K562 (cell line): ENCODE results near the gene PIK3R2. TPM values are rescaled to one million over a fixed set of nuclear protein-coding genes. Genes with fewer than 3 reads are reported as not detected.
A peak's percentile ranks its signal among the peaks of the same experiment; 100 is the strongest.

Experiments used
- ATAC-seq: fragments of 200-7000 bp; cut with Tn5 transposase; 3 replicates; pipeline ENCODE4 v1.9.1; 2020; ENCODE audit warnings: moderate library complexity
- BruUV-seq: library from RNA; stranded (reverse); fragments of 400-500 nt; replicated peaks from 2 replicates; lab custom pipeline; 2021; lab: Mats Ljungman, UMichigan
- CTCF ChIA-PET: fragments of 300-600 bp; formaldehyde crosslinking; extraction: SDS; loops from one replicate; lab custom pipeline; 2021; ENCODE audit warnings: low intra/inter-chr PET ratio; lab: Yijun Ruan, JAX
- POLR2A ChIA-PET: fragments of 300-600, 350-650 bp; sonication (Branson Sonifier 250); formaldehyde crosslinking; extraction: SDS; loops from one replicate; lab custom pipeline; 2021; ENCODE audit warnings: antibody characterized with exemption, inconsistent platforms; lab: Yijun Ruan, JAX
- DNase-seq, 4 experiments: peaks; one replicate each; pipeline versions ENCODE4 v3.0.0 to v3.0.0-alpha.2; 2011 to 2018; ENCODE audit warnings: low spot score in 3 of 4, mixed read lengths in 3 of 4; ENCODE audit errors: extremely low read depth in 1 of 4
- FAIRE-seq: peaks from 2 replicates; lab custom pipeline; 2011; peaks lifted over from hg19 to GRCh38; lab: Jason Lieb, UNC
- H2AFZ ChIP-seq: 2 replicates; pipeline ENCODE4 v1.6.0; 2011; ENCODE audit warnings: low read depth, low read length, control low read depth, inconsistent platforms
- H3K27ac ChIP-seq: fragments of 200-600 bp; 3 replicates; pipeline ENCODE4 v1.8.0; 2011; ENCODE audit warnings: low read depth, mild to moderate bottlenecking, control low read depth, inconsistent platforms, low read length, moderate library complexity, mixed read lengths; ENCODE audit errors: extremely low read depth
- H3K27me3 ChIP-seq, 2 experiments: fragments of 300-600 bp in 1 of 2; 2 replicates in 1 of 2; 3 replicates in 1 of 2; pipeline versions ENCODE4 v1.6.0 to v1.8.0; 2011; ENCODE audit warnings: inconsistent platforms in 2 of 2, low read length in 2 of 2, mild to moderate bottlenecking in 1 of 2, mixed read lengths in 1 of 2, moderate library complexity in 1 of 2; ENCODE audit not compliant: control insufficient read depth in 2 of 2, insufficient read depth in 2 of 2
- H3K36me3 ChIP-seq: fragments of 300-600 bp; 3 replicates; pipeline ENCODE4 v1.8.0; 2011; ENCODE audit warnings: mild to moderate bottlenecking, low read length, inconsistent platforms; ENCODE audit not compliant: control insufficient read depth, insufficient read depth
- H3K4me1 ChIP-seq, 2 experiments: fragments of 200-600 bp in 1 of 2; replicated peaks in 1 of 2; 2 replicates in 1 of 2; 3 replicates in 1 of 2; pipeline versions ENCODE4 v1.5.1 to v1.8.0; 2011; ENCODE audit warnings: inconsistent platforms in 2 of 2, low read length in 2 of 2, mild to moderate bottlenecking in 1 of 2, mixed read lengths in 1 of 2, moderate library complexity in 1 of 2; ENCODE audit not compliant: control insufficient read depth in 2 of 2, insufficient read depth in 2 of 2
- H3K4me2 ChIP-seq: 2 replicates; pipeline ENCODE4 v1.6.1; 2011; ENCODE audit warnings: low read length, control low read depth, inconsistent platforms, mixed read lengths; ENCODE audit not compliant: insufficient read depth
- H3K4me3 ChIP-seq: fragments of 200-600 bp; sonication (generic), shearing (Covaris generic); 2 replicates; pipeline ENCODE4 v1.5.1; 2016; ENCODE audit warnings: control low read depth, inconsistent platforms
- H3K79me2 ChIP-seq: fragments of 200-600 bp; 3 replicates; pipeline ENCODE4 v1.8.0; 2011; ENCODE audit warnings: low read length, inconsistent platforms; ENCODE audit not compliant: control insufficient read depth, insufficient read depth
- H3K9ac ChIP-seq, 2 experiments: 2 replicates each; pipeline versions ENCODE4 v1.6.0 to v1.6.1; 2011; ENCODE audit warnings: low read depth in 2 of 2, low read length in 2 of 2, control low read depth in 1 of 2, inconsistent platforms in 1 of 2, mild to moderate bottlenecking in 1 of 2, mixed read lengths in 1 of 2; ENCODE audit not compliant: insufficient read depth in 1 of 2
- H3K9me1 ChIP-seq: one replicate; pipeline ENCODE4 v1.6.0; 2011; ENCODE audit warnings: inconsistent platforms, mild to moderate bottlenecking, low read length, moderate library complexity; ENCODE audit not compliant: control insufficient read depth, insufficient read depth
- H3K9me3 ChIP-seq: replicated peaks from 2 replicates; pipeline ENCODE4 v1.5.1; 2011; ENCODE audit warnings: low read depth, low read length, inconsistent platforms; ENCODE audit not compliant: control insufficient read depth, insufficient read depth
- H4K20me1 ChIP-seq: replicated peaks from 2 replicates; pipeline ENCODE4 v1.6.1; 2011; ENCODE audit warnings: low read length, inconsistent platforms, mixed read lengths; ENCODE audit not compliant: control insufficient read depth, insufficient read depth
- ATF1 ChIP-seq, 2 experiments: fragments of 450-650 bp in 1 of 2; IDR thresholded peaks; 2 replicates each; pipeline ENCODE4 v1.6.1; 2016; ENCODE audit warnings: missing compliant biosample characterization in 1 of 2, missing genetic modification characterization in 1 of 2
- ELF2 ChIP-seq: fragments of 250-450 bp; sonication (Bioruptor Pico); IDR thresholded peaks from 2 replicates; pipeline ENCODE4 v1.5.0; 2021; ENCODE audit warnings: mild to moderate bottlenecking
- ETS2 ChIP-seq: IDR thresholded peaks from 2 replicates; pipeline ENCODE4 v1.6.1; 2016; ENCODE audit warnings: borderline replicate concordance, missing genetic modification characterization, mild to moderate bottlenecking, moderate library complexity, missing compliant biosample characterization; ENCODE audit not compliant: poor library complexity, severe bottlenecking
- NR4A1 ChIP-seq, 2 experiments: fragments of 250-450 bp in 1 of 2; fragments of 450-650 bp in 1 of 2; sonication (Bioruptor Pico) in 1 of 2; IDR thresholded peaks; 2 replicates each; pipeline versions ENCODE4 v1.4.0 to v1.6.1; 2016 to 2020; ENCODE audit warnings: mild to moderate bottlenecking in 2 of 2, missing compliant biosample characterization in 1 of 2, missing genetic modification characterization in 1 of 2, moderate library complexity in 1 of 2
- SAFB2 ChIP-seq: fragments of 200-400 bp; formaldehyde crosslinking; IDR thresholded peaks from 2 replicates; pipeline ENCODE4 v1.6.1; 2018; ENCODE audit warnings: borderline replicate concordance, low read length, low read depth, moderate library complexity; ENCODE audit not compliant: severe bottlenecking
- SRF ChIP-seq, 2 experiments: fragments of 250-450, 450-650 bp in 1 of 2; sonication (Bioruptor Pico) in 1 of 2; sonication (generic) in 1 of 2; formaldehyde crosslinking; IDR thresholded peaks; 2 replicates each; pipeline versions ENCODE4 v1.5.0 to v1.5.1; 2020 to 2022; ENCODE audit warnings: mild to moderate bottlenecking in 1 of 2, missing genetic modification reagents in 1 of 2
- TEAD2 ChIP-seq: fragments of 450-650 bp; IDR thresholded peaks from 2 replicates; pipeline ENCODE4 v1.6.1; 2016; ENCODE audit warnings: missing genetic modification characterization, control low read depth, missing compliant biosample characterization
- ZNF23 ChIP-seq: fragments of 250-450 bp; sonication (Bioruptor Pico); IDR thresholded peaks from 2 replicates; pipeline ENCODE4 v1.4.0; 2020; ENCODE audit warnings: mild to moderate bottlenecking
- WGBS: fragments of 100-300 bp; shearing (Covaris generic); methylation state at CpG from one replicate; pipeline ENCODE4 v1.1.6; 2016; ENCODE audit warnings: low coverage, mixed read lengths; ENCODE audit not compliant: insufficient coverage; ENCODE audit errors: missing lambda C conversion rate; 5-methylcytosine and 5-hydroxymethylcytosine counted together
- in situ Hi-C: fragments of 300-500 bp; cut with MboI; formaldehyde crosslinking; loops from 4 replicates; pipeline ENCODE4 v1.15.0; 2018; ENCODE audit warnings: inconsistent platforms, mixed read lengths
- intact Hi-C: fragments of 100-400 bp; cut with micrococcal nuclease; formaldehyde crosslinking; loops from 2 replicates; pipeline ENCODE4 v1.14.2; 2022
- polyA plus RNA-seq, 8 experiments: library from polyadenylated mRNA; depleted of rRNA in 4 of 8; stranded (reverse) in 5 of 8; unstranded in 3 of 8; fragments of >200 nt; fragmentation: Nextera tagmentation in 2 of 8; fragmentation: Illumina TruSeq in 1 of 8; extraction: Ambion mirVana in 2 of 8; extraction: Trizol in 1 of 8; gene quantifications; 2 replicates each; pipeline versions ENCODE4 v1.2.1 to v1.2.3, GENCODE V29; 2011 to 2014; ENCODE audit warnings: inconsistent platforms in 1 of 8, missing spikeins in 1 of 8
- total RNA-seq, 7 experiments: library from RNA; depleted of rRNA in 6 of 7; stranded (reverse); fragments of >200 nt in 6 of 7; fragmentation: Illumina TruSeq in 2 of 7; extraction: Trizol in 2 of 7; gene quantifications; 2 replicates each; pipeline versions ENCODE4 v1.2.1 to v1.2.3, GENCODE V29; 2011 to 2021; ENCODE audit warnings: low replicate concordance in 1 of 7
- TF ChIP-seq, protein P1 (sequence below), 2 experiments: IDR thresholded peaks in 1 of 2; conservative IDR thresholded peaks in 1 of 2; 2 replicates each; pipeline ENCODE4 v1.6.1; 2016; ENCODE audit warnings: low read depth in 2 of 2, mild to moderate bottlenecking in 1 of 2, missing compliant biosample characterization in 1 of 2, missing genetic modification characterization in 1 of 2, moderate library complexity in 1 of 2
- TF ChIP-seq, protein P2 (sequence below): fragments of 250-450 bp; sonication (Bioruptor Pico); IDR thresholded peaks from 2 replicates; pipeline ENCODE4 v1.8.0; 2021; ENCODE audit warnings: moderate library complexity, mild to moderate bottlenecking, inconsistent platforms

PIK3R2 gene
- total and polyA plus RNA-seq, 9 of the 15 experiments (the other 6 are each of a cell fraction or from before 2014, with no cell fraction given): 0.39 to 37.9 (median 5.3) TPM

DNA sequence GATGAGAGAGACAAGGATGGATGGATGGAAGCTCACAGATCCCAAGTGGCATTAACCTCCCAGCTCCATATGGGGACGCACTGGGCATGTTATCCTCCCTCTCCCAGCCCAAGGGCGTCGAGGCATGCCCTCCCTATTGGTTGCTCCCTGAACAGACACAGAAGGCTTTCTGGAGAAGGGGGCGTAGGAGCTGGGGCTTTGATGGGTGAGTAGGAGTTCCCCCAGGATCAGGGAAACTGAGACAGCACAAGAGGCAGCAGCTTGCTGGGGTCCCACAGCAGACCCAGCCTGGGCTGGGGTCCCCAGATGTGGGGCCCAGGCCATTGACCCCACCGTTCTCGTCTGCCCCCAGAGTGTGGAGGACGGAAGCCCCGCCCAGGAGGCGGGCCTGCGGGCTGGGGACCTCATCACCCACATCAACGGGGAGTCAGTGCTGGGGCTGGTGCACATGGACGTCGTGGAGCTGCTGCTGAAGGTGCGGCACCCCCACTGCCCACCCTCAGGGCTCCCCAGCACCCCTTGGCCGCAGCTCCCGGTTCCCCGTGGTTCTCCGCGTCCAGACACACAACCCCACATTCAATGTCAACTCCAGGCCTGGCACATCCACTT lies 7.5 kb upstream of the PIK3R2 start (continued):
- TF ChIP-seq, protein P1, sequence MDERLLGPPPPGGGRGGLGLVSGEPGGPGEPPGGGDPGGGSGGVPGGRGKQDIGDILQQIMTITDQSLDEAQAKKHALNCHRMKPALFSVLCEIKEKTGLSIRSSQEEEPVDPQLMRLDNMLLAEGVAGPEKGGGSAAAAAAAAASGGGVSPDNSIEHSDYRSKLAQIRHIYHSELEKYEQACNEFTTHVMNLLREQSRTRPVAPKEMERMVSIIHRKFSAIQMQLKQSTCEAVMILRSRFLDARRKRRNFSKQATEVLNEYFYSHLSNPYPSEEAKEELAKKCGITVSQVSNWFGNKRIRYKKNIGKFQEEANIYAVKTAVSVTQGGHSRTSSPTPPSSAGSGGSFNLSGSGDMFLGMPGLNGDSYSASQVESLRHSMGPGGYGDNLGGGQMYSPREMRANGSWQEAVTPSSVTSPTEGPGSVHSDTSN (CRISPR knock-in tag; IDR thresholded peaks at IDR 0.05; ENCODE audit: low read depth): no peak
- TF ChIP-seq, protein P1 (tag; conservative IDR thresholded peaks at IDR 0.05; ENCODE audit: low read depth): no peak
- TF ChIP-seq, protein P2, sequence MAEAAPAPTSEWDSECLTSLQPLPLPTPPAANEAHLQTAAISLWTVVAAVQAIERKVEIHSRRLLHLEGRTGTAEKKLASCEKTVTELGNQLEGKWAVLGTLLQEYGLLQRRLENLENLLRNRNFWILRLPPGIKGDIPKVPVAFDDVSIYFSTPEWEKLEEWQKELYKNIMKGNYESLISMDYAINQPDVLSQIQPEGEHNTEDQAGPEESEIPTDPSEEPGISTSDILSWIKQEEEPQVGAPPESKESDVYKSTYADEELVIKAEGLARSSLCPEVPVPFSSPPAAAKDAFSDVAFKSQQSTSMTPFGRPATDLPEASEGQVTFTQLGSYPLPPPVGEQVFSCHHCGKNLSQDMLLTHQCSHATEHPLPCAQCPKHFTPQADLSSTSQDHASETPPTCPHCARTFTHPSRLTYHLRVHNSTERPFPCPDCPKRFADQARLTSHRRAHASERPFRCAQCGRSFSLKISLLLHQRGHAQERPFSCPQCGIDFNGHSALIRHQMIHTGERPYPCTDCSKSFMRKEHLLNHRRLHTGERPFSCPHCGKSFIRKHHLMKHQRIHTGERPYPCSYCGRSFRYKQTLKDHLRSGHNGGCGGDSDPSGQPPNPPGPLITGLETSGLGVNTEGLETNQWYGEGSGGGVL (CRISPR knock-in tag): no peak

DNA sequence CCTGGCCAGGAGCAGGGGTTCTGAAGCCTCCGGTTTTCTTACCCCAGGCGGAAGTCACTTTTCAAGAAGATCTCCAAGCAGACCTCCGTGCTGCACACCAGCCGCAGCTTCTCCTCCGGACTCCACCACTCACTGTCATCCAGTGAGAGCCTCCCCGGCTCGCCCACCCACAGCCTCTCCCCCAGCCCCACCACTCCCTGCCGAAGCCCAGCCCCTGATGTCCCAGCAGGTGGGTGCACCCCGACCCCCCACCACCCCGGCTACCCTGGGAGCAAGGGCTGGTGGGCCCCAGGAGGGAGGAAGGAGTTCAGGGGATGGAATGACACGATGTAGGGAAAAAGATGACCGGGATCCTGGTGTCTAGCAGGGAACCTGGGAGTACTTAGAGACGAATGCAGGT lies 5.6 kb upstream of the PIK3R2 start:
- Histone ChIP-seq H3K4me2 (no peak overlapping the region), H3K9ac (0 out of 4 replicates have a peak overlapping the region, but pooled peaks of 1 of the 2 experiments have one; percentile 17), H3K27me3 (no peaks in the 10 kb centered on the region), H3K4me1 (peaks cover 6 to 29% of the 10 kb centered on the region in 2 experiments; a peak in 3 of 5 replicates), H2AFZ (no peak overlapping the region), H3K79me2 (no peaks in the 10 kb centered on the region), H3K9me3 (no peaks in the 10 kb centered on the region), H4K20me1 (no peaks in the 10 kb centered on the region), H3K36me3 (peaks cover 47% of the 10 kb centered on the region; the same call in 2 of the 3 replicates), H3K9me1 (no peaks in the 10 kb centered on the region), H3K27ac (no peak overlapping the region), H3K4me3 (no peak overlapping the region)
- CTCF ChIA-PET: no interaction called here
- no peak for DNase-seq
- no TSS peak for BruUV-seq
- POLR2A ChIA-PET: interaction anchor here (0.6 to 1.3 kb wide), 2 partner anchors 132 to 134 kb away, joined by 3 read pairs; partner anchors contain the start of gene JUND
- no peak for ATAC-seq
- in situ Hi-C loops (no loop called here), intact Hi-C loops (no loop called here)
- FAIRE-seq: no peak
- TF ChIP-seq TEAD2 (tag) (no peak), SRF (CRISPR knock-in tag; IDR thresholded peaks at IDR 0.05) (no peak), ZNF23 (CRISPR knock-in tag) (no peak), NR4A1 (CRISPR knock-in tag; IDR thresholded peaks at IDR 0.05) (no peak), NR4A1 (tag; IDR thresholded peaks at IDR 0.05) (no peak), ATF1 (CRISPR knock-in tag; IDR thresholded peaks at IDR 0.05) (no peak), ATF1 (tag; IDR thresholded peaks at IDR 0.05) (no peak), ELF2 (CRISPR knock-in tag) (no peak), ETS2 (tag) (no peak), SAFB2 (no peak)
- TF ChIP-seq, protein P2 (CRISPR knock-in tag): no peak
- WGBS: 84% methylated on average over 9 of the region's 13 CpGs
